Gastroesophageal sphincter (tissue), 3 donors: Measurements from ENCODE around the gene SGTA.

Experiments
- CTCF ChIP-seq, 4 experiments: fragments of 200-600 bp in 2 of 4; fragments of 450-650 bp in 2 of 4; sonication (generic) in 1 of 4; IDR thresholded peaks; one replicate each; pipeline ENCODE4 v1.5.1; 2017 to 2019; ENCODE audit warnings: antibody characterized with exemption in 4 of 4, mild to moderate bottlenecking in 2 of 4, moderate library complexity in 2 of 4
- EP300 ChIP-seq: sonication (generic); formaldehyde crosslinking; IDR thresholded peaks from one replicate; pipeline ENCODE4 v1.6.1; 2017; ENCODE audit warnings: antibody characterized with exemption, mild to moderate bottlenecking
- POLR2A ChIP-seq, 2 donors: fragments of 450-650 bp; IDR thresholded peaks; one replicate each; pipeline ENCODE4 v1.6.1; 2017; ENCODE audit warnings: antibody characterized with exemption in 2 of 2, mild to moderate bottlenecking in 2 of 2, moderate library complexity in 1 of 2
- POLR2AphosphoS5 ChIP-seq: sonication (generic); formaldehyde crosslinking; IDR thresholded peaks from one replicate; pipeline ENCODE4 v1.6.1; 2017; ENCODE audit warnings: antibody characterized with exemption

GRCh38 chr19:2711172-2711874, 71.8 kb downstream of the SGTA start:
- TF ChIP-seq CTCF (IDR thresholded peaks at IDR 0.05): no peak
- no peak for TF ChIP-seq POLR2A (IDR thresholded peaks at IDR 0.05)
- TF ChIP-seq EP300: no peak
- no peak for TF ChIP-seq POLR2AphosphoS5
